ENCODE results near the gene SCTR. TPM values are rescaled to one million over a fixed set of nuclear protein-coding genes. Genes with fewer than 3 reads are reported as not detected.

Gene SCTR
- total RNA-seq, 2 experiments from 2014 or later, result not detected

- peak; percentile 39 for DNase-seq
- Mint-ChIP-seq H3K27me3 (peaks cover 39% of the 10 kb centered on the region), H3K9me3 (no peaks in the 10 kb centered on the region), H3K4me3 (peak within 1 kb of the TSS; percentile 27), H3K4me1 (peaks cover 4% of the 10 kb centered on the region), H3K27ac (no peak within 1 kb of the TSS), H3K36me3 (ENCODE audit: low read depth) (no peaks in the 10 kb centered on the region)
- ChIA-PET CTCF (no interaction called here), POLR2A (no interaction called here)
These were observed 20.0 kb upstream of the SCTR start, which contains the start of gene CFAP221 for GRCh38 chr2:119544075-119544938. CFAP221 (plus strand) TSS chr2:119544449; CDS start chr2:119546132, 1,683 bp downstream.

DNA sequence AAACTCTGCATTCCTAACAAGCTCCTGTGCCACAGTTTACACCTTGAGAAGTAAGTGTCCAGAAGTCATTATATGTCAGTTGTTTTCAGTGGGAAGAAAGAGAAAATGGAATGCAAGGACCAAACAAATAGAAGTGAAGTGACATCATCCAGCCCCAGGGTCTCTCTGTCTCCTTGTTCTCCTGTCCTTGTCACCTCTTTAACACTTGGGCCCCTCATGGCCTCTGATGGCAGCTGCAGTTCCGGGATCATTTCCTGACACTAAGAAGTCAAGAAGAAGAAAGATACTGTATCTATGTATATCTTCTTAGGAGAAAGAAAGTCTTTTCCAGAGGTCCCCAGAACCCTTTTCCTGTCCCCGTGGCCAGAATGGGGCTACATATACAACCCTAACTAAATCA lies 17.2 kb upstream of the SCTR start:
- H3K36me3 Mint-ChIP-seq (ENCODE audit: low read depth), result no peaks in the 10 kb centered on the region
- no peaks in the 10 kb centered on the region for H3K9me3 Mint-ChIP-seq
- CTCF ChIA-PET, result no interaction called here
- H3K27me3 Mint-ChIP-seq, result peaks cover 41% of the 10 kb centered on the region
- peaks cover 4% of the 10 kb centered on the region for H3K4me1 Mint-ChIP-seq
- no peak overlapping the region for H3K4me3 Mint-ChIP-seq
- H3K27ac Mint-ChIP-seq, result no peak overlapping the region
- POLR2A ChIA-PET, result no interaction called here
- no peak for DNase-seq

DNA sequence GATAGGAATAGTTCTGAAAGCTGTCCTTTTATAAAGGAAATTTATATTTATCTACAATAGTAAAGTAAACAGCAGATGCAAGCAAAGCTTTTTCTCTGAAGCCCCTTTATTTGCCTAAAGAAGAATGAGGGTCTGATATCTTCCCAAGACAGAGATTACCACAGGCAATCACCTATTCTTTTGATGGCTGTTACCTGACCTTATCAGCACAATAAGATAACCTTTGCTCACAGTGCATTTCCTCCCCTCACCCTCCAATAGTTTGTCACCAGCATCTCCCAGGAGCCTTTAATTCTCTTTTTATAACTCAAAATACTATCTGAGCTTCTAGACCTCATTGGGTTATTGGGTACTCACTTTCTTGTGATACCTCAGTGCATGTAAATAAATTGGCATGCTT lies 13.5 kb upstream of the SCTR start:
- Mint-ChIP-seq H3K27me3 (peaks cover 14% of the 10 kb centered on the region), H3K27ac (no peak overlapping the region), H3K36me3 (ENCODE audit: low read depth) (peaks cover 2% of the 10 kb centered on the region), H3K4me3 (no peak overlapping the region), H3K9me3 (peaks cover 9% of the 10 kb centered on the region), H3K4me1 (no peaks in the 10 kb centered on the region)
- POLR2A ChIA-PET, result no interaction called here
- DNase-seq, result no peak
- CTCF ChIA-PET, result no interaction called here

DNA sequence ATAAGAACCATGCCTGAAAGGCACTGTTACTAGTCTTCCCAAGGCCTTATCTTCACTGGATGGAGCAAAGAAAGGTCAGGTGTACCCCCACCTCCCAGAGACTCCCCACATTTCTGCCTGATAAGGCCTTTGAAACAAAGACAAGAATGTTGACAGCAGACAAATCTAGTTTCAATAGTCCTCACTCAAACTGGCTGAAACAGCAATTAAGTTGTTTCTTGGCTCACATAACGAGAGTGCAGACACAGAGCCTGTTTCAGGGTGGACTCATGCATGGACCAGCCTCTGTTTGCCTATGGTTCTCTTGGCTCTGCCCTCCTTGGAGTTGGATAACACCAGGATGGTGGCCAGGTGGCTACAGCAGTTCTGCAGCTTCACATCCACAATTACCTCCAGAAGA lies 12.4 kb upstream of the SCTR start:
- ChIA-PET POLR2A (no interaction called here), CTCF (no interaction called here)
- no peak for DNase-seq
- Mint-ChIP-seq H3K27me3 (peaks cover 16% of the 10 kb centered on the region), H3K36me3 (ENCODE audit: low read depth) (peaks cover 2% of the 10 kb centered on the region), H3K4me3 (no peak overlapping the region), H3K9me3 (peaks cover 14% of the 10 kb centered on the region), H3K4me1 (no peaks in the 10 kb centered on the region), H3K27ac (no peak overlapping the region)

- Mint-ChIP-seq H3K4me1 (no peaks in the 10 kb centered on the region), H3K9me3 (peaks cover 14% of the 10 kb centered on the region), H3K27me3 (peaks cover 14% of the 10 kb centered on the region), H3K27ac (no peak overlapping the region), H3K36me3 (ENCODE audit: low read depth) (peaks cover 2% of the 10 kb centered on the region), H3K4me3 (no peak overlapping the region)
- CTCF ChIA-PET, result no interaction called here
- POLR2A ChIA-PET, result no interaction called here
- no peak for DNase-seq
These were observed 11.9 kb upstream of the SCTR start for GRCh38 chr2:119536211-119536610.

GRCh38 chr2:119533560-119533959 lies 9.3 kb upstream of the SCTR start:
- Mint-ChIP-seq H3K4me3 (no peak overlapping the region), H3K4me1 (no peaks in the 10 kb centered on the region), H3K36me3 (ENCODE audit: low read depth) (peaks cover 2% of the 10 kb centered on the region), H3K27ac (no peak overlapping the region), H3K9me3 (peaks cover 14% of the 10 kb centered on the region), H3K27me3 (peaks cover 13% of the 10 kb centered on the region)
- ChIA-PET POLR2A (no interaction called here), CTCF (no interaction called here)
- no peak for DNase-seq

DNA sequence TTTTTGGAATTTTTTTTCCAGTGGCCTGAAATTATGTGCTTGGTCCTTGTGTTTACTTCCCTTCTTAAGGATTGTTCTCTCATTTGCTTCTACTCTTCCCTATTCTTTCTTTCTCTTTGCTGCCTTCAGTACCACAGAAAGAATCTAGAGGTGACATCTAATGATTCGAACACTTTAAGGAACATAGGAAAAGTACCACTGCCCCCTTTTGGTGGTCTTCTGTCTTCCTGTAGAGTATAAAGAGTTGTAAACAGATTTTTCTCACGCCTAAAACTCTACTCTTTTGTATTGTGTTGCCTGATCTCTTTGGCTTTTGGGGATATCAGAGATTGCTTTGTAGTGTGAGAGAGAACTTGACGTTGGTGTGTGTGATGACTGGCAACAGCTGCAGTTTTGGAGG lies 7.0 kb upstream of the SCTR start:
- Mint-ChIP-seq H3K27ac (no peak overlapping the region), H3K36me3 (ENCODE audit: low read depth) (peaks cover 2% of the 10 kb centered on the region), H3K27me3 (peaks cover 12% of the 10 kb centered on the region), H3K4me1 (no peaks in the 10 kb centered on the region), H3K4me3 (no peak overlapping the region), H3K9me3 (peaks cover 14% of the 10 kb centered on the region)
- ChIA-PET POLR2A (no interaction called here), CTCF (no interaction called here)
- no peak for DNase-seq

DNA sequence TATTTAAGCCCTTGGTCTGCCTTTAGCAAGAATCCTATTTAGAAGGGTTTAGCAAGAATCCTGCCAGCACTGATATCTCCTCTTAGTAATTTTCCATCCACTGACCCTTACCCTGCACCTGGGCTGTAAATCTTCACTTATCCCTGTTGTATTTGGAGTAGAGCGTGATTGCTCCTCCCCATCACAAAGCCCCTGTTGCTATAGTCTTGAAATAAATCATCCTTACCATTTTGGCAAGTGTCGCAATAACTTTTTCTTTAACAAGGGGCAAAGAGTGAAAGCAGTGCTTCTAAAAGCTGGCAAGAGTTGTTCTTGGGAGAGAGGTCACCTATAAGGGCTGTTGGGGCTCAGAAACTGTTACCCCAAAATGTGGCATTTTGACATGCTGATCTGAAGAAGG lies 3.7 kb upstream of the SCTR start:
- CTCF ChIA-PET, result no interaction called here

GRCh38 chr2:119525614-119526013 lies 1.3 kb upstream of the SCTR start:
- POLR2A ChIA-PET, result no interaction called here

More for the DNA sequence above, 3.7 kb upstream of the SCTR start:
- Mint-ChIP-seq H3K4me3 (no peak overlapping the region), H3K9me3 (peaks cover 5% of the 10 kb centered on the region), H3K27me3 (peaks cover 32% of the 10 kb centered on the region), H3K36me3 (ENCODE audit: low read depth) (no peaks in the 10 kb centered on the region), H3K4me1 (no peaks in the 10 kb centered on the region), H3K27ac (no peak overlapping the region)
- DNase-seq, result no peak
- POLR2A ChIA-PET, result no interaction called here

DNA sequence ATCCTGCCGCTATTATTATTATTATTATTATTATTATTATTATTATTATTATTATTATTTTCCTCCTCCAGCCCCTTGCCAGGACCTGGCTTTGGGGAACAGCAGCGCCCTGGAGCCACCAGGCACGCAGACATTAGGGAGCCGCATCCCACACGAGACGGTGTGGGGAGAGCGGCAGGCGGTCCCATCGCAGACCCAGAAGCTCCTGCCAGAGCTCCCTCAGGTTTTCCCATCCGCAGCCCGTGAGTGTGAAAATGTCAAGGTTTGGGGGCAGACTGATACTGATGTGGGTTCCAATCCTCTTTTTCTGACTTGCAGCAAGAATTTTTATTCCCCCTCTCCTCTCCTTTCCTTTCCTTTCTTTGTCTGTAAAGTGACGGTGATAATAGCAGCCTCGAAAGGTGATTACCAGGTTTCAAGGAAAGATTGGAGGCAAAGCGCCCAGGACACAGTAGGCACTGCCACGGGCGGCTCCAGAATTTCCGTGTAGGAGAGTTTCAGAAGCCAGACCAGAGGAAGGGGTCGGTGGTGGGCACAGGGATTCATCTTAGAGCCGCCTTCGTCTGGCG lies 816 bp downstream of the SCTR start:
- Mint-ChIP-seq H3K27ac (no peak overlapping the region), H3K4me3 (no peak overlapping the region), H3K4me1 (no peaks in the 10 kb centered on the region), H3K9me3 (no peaks in the 10 kb centered on the region), H3K27me3 (peaks cover 34% of the 10 kb centered on the region), H3K36me3 (ENCODE audit: low read depth) (no peaks in the 10 kb centered on the region)
- DNase-seq, result no peak
- ChIA-PET CTCF (interaction anchor here (1.0 kb wide), 1 partner anchor 9 kb away, joined by 3 read pairs; no protein-coding TSS in a partner anchor), POLR2A (no interaction called here)

More at GRCh38 chr2:119525614-119526013, 1.3 kb upstream of the SCTR start:
- no peak overlapping the region for H3K4me3 Mint-ChIP-seq
- peaks cover 35% of the 10 kb centered on the region for H3K27me3 Mint-ChIP-seq
- H3K27ac Mint-ChIP-seq, result no peak overlapping the region
- no peaks in the 10 kb centered on the region for H3K36me3 Mint-ChIP-seq (ENCODE audit: low read depth)
- H3K9me3 Mint-ChIP-seq, result no peaks in the 10 kb centered on the region
- CTCF ChIA-PET, result interaction anchor here (0.8 kb wide), 1 partner anchor 8 kb away, joined by 3 read pairs; no protein-coding TSS in a partner anchor
- no peaks in the 10 kb centered on the region for H3K4me1 Mint-ChIP-seq
- no peak for DNase-seq

- H3K4me1 Mint-ChIP-seq, result no peaks in the 10 kb centered on the region
- H3K27ac Mint-ChIP-seq, result no peak overlapping the region
- ChIA-PET CTCF (no interaction called here), POLR2A (no interaction called here)
- DNase-seq, result no peak
- peaks cover 31% of the 10 kb centered on the region for H3K27me3 Mint-ChIP-seq
- no peaks in the 10 kb centered on the region for H3K9me3 Mint-ChIP-seq
- no peaks in the 10 kb centered on the region for H3K36me3 Mint-ChIP-seq (ENCODE audit: low read depth)
- H3K4me3 Mint-ChIP-seq, result no peak overlapping the region
These were observed 1.6 kb downstream of the SCTR start for GRCh38 chr2:119522671-119523070.

DNA sequence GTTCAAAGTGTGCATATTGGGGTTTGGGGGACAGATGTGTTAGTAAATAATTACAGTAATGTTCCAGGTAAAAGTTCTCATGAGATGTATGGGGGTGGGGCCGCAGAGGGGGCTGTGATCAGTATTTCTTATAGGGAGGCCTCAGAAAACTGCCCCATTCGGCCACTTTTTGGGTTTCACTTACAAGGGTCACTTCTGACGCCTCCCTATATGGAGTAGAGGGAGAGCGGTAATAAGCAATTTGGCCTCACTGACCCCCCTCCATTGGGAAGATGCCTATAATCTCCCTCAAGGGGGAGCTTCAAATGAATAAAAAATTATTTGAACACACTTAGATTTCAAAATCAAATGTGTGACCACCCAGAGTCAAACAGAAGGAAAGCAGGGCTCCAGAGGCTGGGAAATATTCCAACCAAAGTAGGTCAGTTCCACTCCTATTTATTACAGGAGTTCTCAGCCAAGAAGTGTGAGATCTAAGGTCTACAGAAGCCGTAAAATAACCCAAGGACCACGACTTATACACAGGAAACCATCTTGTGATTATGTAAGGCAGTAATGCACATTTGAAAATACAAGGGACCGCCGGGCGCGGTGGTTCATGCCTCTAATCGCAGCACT lies 2.7 kb downstream of the SCTR start:
- Mint-ChIP-seq H3K4me3 (no peak overlapping the region), H3K27ac (no peak overlapping the region), H3K27me3 (peaks cover 34% of the 10 kb centered on the region), H3K9me3 (no peaks in the 10 kb centered on the region), H3K36me3 (ENCODE audit: low read depth) (no peaks in the 10 kb centered on the region), H3K4me1 (no peaks in the 10 kb centered on the region)
- CTCF ChIA-PET, result no interaction called here
- POLR2A ChIA-PET, result no interaction called here
- DNase-seq, result no peak

- H3K4me1 Mint-ChIP-seq, result no peaks in the 10 kb centered on the region
- no peaks in the 10 kb centered on the region for H3K9me3 Mint-ChIP-seq
- no peak for DNase-seq
- no peak overlapping the region for H3K4me3 Mint-ChIP-seq
- peaks cover 37% of the 10 kb centered on the region for H3K27me3 Mint-ChIP-seq
- no peaks in the 10 kb centered on the region for H3K36me3 Mint-ChIP-seq (ENCODE audit: low read depth)
- ChIA-PET CTCF (no interaction called here), POLR2A (no interaction called here)
- no peak overlapping the region for H3K27ac Mint-ChIP-seq
These were observed 3.4 kb downstream of the SCTR start for GRCh38 chr2:119520696-119521432.
